B cell (primary cell): ENCODE results near the gene ATXN1. TPM values are rescaled to one million over a fixed set of nuclear protein-coding genes. Genes with fewer than 3 reads are reported as not detected.

Source experiments
- ATAC-seq: fragments of 200-7000 bp; cut with Tn5 transposase; one replicate; pipeline ENCODE4 v1.10.0; 2021; ENCODE audit warnings: low read depth, mild to moderate bottlenecking, moderate number of reproducible peaks, moderate library complexity
- CTCF ChIA-PET: fragments of 350-600 bp; sonication (Branson Sonifier 250); formaldehyde crosslinking; loops from one replicate; lab custom pipeline; 2021; ENCODE audit warnings: antibody characterized with exemption, inconsistent platforms; lab: Charles Lee
- POLR2A ChIA-PET: fragments of 350-600 bp; sonication (Branson Sonifier 250); formaldehyde crosslinking; loops from one replicate; lab custom pipeline; 2021; ENCODE audit warnings: antibody characterized with exemption; lab: Charles Lee
- DNase-seq: peaks from one replicate; pipeline ENCODE4 v3.0.0; 2013
- H2AFZ ChIP-seq: 2 replicates; pipeline ENCODE4 v1.6.1; 2012; ENCODE audit warnings: mild to moderate bottlenecking, low read depth, low read length; ENCODE audit not compliant: insufficient read depth, poor library complexity, severe bottlenecking
- H3K27ac ChIP-seq, 2 donors: 1 replicate in 1 of 2; 2 replicates in 1 of 2; pipeline ENCODE4 v1.5.1; 2012 to 2013; ENCODE audit warnings: low read length in 2 of 2, mild to moderate bottlenecking in 2 of 2, moderate library complexity in 1 of 2
- H3K27me3 ChIP-seq, 4 experiments: fragments of 200-600 bp in 1 of 4; sonication (generic) in 1 of 4; replicated peaks in 1 of 4; 1 replicate in 2 of 4; 2 replicates in 2 of 4; pipeline versions ENCODE4 v1.6.1 to v1.7.0; 2013 to 2016; ENCODE audit warnings: low read length in 3 of 4, mild to moderate bottlenecking in 2 of 4, mixed read lengths in 1 of 4, moderate library complexity in 1 of 4; ENCODE audit not compliant: insufficient read depth in 4 of 4, control insufficient read depth in 3 of 4; ENCODE audit errors: control extremely low read depth in 1 of 4
- H3K36me3 ChIP-seq, 2 experiments: replicated peaks in 1 of 2; 1 replicate in 1 of 2; 2 replicates in 1 of 2; pipeline versions ENCODE4 v1.6.1 to v1.7.1; 2013; ENCODE audit warnings: low read length in 1 of 2; ENCODE audit not compliant: insufficient read depth in 2 of 2, control insufficient read depth in 1 of 2; ENCODE audit errors: control extremely low read depth in 1 of 2, extremely low read depth in 1 of 2
- H3K4me1 ChIP-seq, 2 donors: fragments of 200-600 bp in 1 of 2; sonication (generic) in 1 of 2; 1 replicate in 1 of 2; 2 replicates in 1 of 2; pipeline versions ENCODE4 v1.5.1 to v1.6.1; 2013 to 2017; ENCODE audit warnings: low read length in 2 of 2; ENCODE audit not compliant: control insufficient read depth in 2 of 2, insufficient read depth in 2 of 2
- H3K4me2 ChIP-seq: replicated peaks from 2 replicates; pipeline ENCODE3; 2012; ENCODE audit warnings: mild to moderate bottlenecking, low read depth, low read length; ENCODE audit not compliant: poor library complexity, severe bottlenecking
- H3K4me3 ChIP-seq, 5 experiments: fragments of 200-600 bp in 1 of 5; sonication (generic) in 1 of 5; 1 replicate in 3 of 5; 2 replicates in 2 of 5; pipeline versions ENCODE4 v1.5.1 to v1.7.0; 2011 to 2016; ENCODE audit warnings: low read length in 4 of 5, mild to moderate bottlenecking in 4 of 5, low read depth in 2 of 5, control low read depth in 1 of 5, moderate library complexity in 1 of 5; ENCODE audit not compliant: insufficient read depth in 1 of 5; ENCODE audit errors: control extremely low read depth in 1 of 5, extremely low read depth in 1 of 5
- H3K79me2 ChIP-seq: fragments of 200-600 bp; sonication (generic); one replicate; pipeline ENCODE4 v1.6.0; 2016; ENCODE audit warnings: low read length; ENCODE audit not compliant: control insufficient read depth, insufficient read depth
- H3K9ac ChIP-seq: fragments of 200-600 bp; sonication (generic); 2 replicates; pipeline ENCODE4 v1.6.1; 2017; ENCODE audit warnings: mild to moderate bottlenecking, low read length, moderate library complexity
- H3K9me3 ChIP-seq, 3 donors: one replicate each; pipeline versions ENCODE4 v1.6.1 to v1.7.1; 2013; ENCODE audit warnings: low read length in 2 of 3; ENCODE audit not compliant: control insufficient read depth in 2 of 3, insufficient read depth in 1 of 3; ENCODE audit errors: control extremely low read depth in 1 of 3
- H4K20me1 ChIP-seq: 2 replicates; pipeline ENCODE4 v1.6.0; 2012; ENCODE audit warnings: mild to moderate bottlenecking, low read length; ENCODE audit not compliant: insufficient read depth, control insufficient read depth, poor library complexity, severe bottlenecking
- H3K27ac Mint-ChIP-seq: one replicate; pipeline ENCODE4 v1.8.0; 2021; ENCODE audit warnings: mixed read lengths
- H3K27me3 Mint-ChIP-seq: one replicate; pipeline ENCODE4 v1.8.0; 2021; ENCODE audit warnings: mixed read lengths
- H3K4me1 Mint-ChIP-seq: one replicate; pipeline ENCODE4 v1.8.0; 2021; ENCODE audit warnings: mixed read lengths
- H3K4me3 Mint-ChIP-seq: one replicate; pipeline ENCODE4 v1.8.0; 2021; ENCODE audit warnings: mixed read lengths
- H3K9me3 Mint-ChIP-seq: one replicate; pipeline ENCODE4 v1.8.0; 2022; ENCODE audit warnings: mixed read lengths; ENCODE audit not compliant: insufficient read depth
- EZH2 ChIP-seq: IDR thresholded peaks from 2 replicates; pipeline ENCODE4 v1.6.1; 2012; ENCODE audit warnings: borderline replicate concordance, low read depth, mild to moderate bottlenecking, moderate library complexity, low read length; ENCODE audit not compliant: insufficient read depth, poor library complexity, severe bottlenecking
- WGBS: methylation state at CpG from one replicate; pipeline ENCODE4 v1.1.5; 2013; ENCODE audit warnings: missing lambda C conversion rate; ENCODE audit not compliant: insufficient coverage; 5-methylcytosine and 5-hydroxymethylcytosine counted together
- intact Hi-C: fragments of 100-400 bp; cut with micrococcal nuclease; formaldehyde crosslinking; loops from one replicate; pipeline ENCODE4 v1.10.0; 2022
- polyA plus RNA-seq: library from polyadenylated mRNA; depleted of rRNA; stranded (reverse); fragments of >200 nt; gene quantifications from 2 replicates; pipeline ENCODE4 v1.2.3, GENCODE V29; 2012
- total RNA-seq, 2 donors: library from RNA; stranded (reverse); fragments of 120-200 nt in 1 of 2; gene quantifications; 1 replicate in 1 of 2; 2 replicates in 1 of 2; pipeline versions ENCODE4 v1.2.3 to v1.2.4, GENCODE V29; 2013 to 2022
- TF ChIP-seq, protein P1 (sequence below): fragments of 200-600 bp; IDR thresholded peaks from one replicate; pipeline ENCODE4 v1.8.0; 2022; ENCODE audit warnings: antibody characterized with exemption, mild to moderate bottlenecking

The ATXN1 gene
- total and polyA plus RNA-seq, 2 donors (not counting 1 experiment from before 2014, with no cell fraction given), result 5.7 to 63.8 TPM

DNA sequence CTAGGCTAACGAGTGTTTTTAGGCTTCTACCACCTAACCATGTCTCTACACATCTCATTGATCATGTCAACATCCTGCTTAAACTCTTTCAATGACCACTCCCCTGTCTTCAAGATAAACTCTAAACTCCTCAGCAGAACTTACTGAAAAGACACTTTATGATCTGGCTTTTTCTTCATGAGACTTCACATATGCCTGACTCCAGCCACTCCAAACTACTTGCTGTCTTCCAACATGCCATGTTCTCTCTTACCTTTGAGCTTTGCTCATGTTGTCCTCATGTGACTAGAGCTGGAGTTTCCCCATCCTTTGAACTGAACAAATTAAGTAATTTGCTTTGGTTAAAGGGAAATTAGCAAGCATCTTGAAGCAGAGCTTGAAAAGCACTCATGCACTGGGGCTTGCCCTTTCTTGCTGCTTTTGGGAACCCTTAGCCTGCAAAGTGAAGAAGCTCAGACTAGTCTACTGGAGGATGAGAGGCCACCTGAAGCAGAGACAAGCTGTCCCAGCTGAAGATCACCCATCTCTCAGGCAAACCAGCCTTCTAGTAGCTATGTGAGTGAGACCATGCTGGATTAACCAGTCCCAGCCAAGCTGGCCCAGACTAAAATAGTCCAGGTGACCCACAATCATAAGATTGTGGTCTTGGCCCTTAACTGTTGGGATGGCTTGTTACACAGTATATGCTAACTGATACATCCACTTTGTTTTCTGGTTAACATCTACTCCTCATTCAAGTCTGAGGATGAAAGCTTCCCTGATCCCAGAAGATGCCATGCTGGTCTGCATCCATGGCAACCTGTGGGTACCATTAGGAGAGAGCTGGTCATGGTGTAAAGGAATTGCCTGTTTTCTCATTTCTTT, 287.1 kb downstream of the ATXN1 start:
- WGBS, result 77% methylated on average over 1 of the region's 1 CpG
- DNase-seq, result peak; percentile 46
- H3K4me1 ChIP-seq, result peaks cover 18 to 46% of the 10 kb centered on the region in 2 donors
- no peaks in the 10 kb centered on the region for H3K27me3 ChIP-seq
- no peak overlapping the region for H3K9ac ChIP-seq
- ATAC-seq, result no peak
- no peaks in the 10 kb centered on the region for H3K9me3 Mint-ChIP-seq
- POLR2A ChIA-PET, result no interaction called here
- no peak overlapping the region for H2AFZ ChIP-seq
- no peaks in the 10 kb centered on the region for H3K9me3 ChIP-seq
- no peak overlapping the region for H3K4me2 ChIP-seq
- peaks cover 69% of the 10 kb centered on the region for H3K4me1 Mint-ChIP-seq
- TF ChIP-seq EZH2, result no peak
- TF ChIP-seq, protein P1, sequence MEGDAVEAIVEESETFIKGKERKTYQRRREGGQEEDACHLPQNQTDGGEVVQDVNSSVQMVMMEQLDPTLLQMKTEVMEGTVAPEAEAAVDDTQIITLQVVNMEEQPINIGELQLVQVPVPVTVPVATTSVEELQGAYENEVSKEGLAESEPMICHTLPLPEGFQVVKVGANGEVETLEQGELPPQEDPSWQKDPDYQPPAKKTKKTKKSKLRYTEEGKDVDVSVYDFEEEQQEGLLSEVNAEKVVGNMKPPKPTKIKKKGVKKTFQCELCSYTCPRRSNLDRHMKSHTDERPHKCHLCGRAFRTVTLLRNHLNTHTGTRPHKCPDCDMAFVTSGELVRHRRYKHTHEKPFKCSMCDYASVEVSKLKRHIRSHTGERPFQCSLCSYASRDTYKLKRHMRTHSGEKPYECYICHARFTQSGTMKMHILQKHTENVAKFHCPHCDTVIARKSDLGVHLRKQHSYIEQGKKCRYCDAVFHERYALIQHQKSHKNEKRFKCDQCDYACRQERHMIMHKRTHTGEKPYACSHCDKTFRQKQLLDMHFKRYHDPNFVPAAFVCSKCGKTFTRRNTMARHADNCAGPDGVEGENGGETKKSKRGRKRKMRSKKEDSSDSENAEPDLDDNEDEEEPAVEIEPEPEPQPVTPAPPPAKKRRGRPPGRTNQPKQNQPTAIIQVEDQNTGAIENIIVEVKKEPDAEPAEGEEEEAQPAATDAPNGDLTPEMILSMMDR, result no peak
- no peaks in the 10 kb centered on the region for H4K20me1 ChIP-seq
- H3K27ac Mint-ChIP-seq, result peak overlapping the region; percentile 57
- no peak overlapping the region for H3K4me3 ChIP-seq
- no peak overlapping the region for H3K27ac ChIP-seq
- no peaks in the 10 kb centered on the region for H3K79me2 ChIP-seq
- H3K36me3 ChIP-seq, result no peaks in the 10 kb centered on the region
- CTCF ChIA-PET, result interaction anchor here (0.7 to 1.2 kb wide), 5 partner anchors 30 to 287 kb away, joined by 3 to 4 read pairs (median 3); partner anchors contain the start of gene ATXN1
- no peaks in the 10 kb centered on the region for H3K27me3 Mint-ChIP-seq
- intact Hi-C loops, result loop anchor here (5.0 kb wide), 1 partner anchor 38 kb away; no protein-coding TSS in a partner anchor
- H3K4me3 Mint-ChIP-seq, result peak overlapping the region; percentile 21
